ENCODE results near the gene TMEM163.

The TMEM163 gene

GRCh38 chr2:134455426-134455825, 263.4 kb downstream of the TMEM163 start:
- H3K4me3 ChIP-seq (ENCODE audit: low read depth, low read length): no peak overlapping the region
- no peak for TF ChIP-seq CTCF (IDR thresholded peaks at IDR 0.05; ENCODE audit: insufficient read depth, low read depth, low read length, missing control alignments)
- DNase-seq (ENCODE audit: low read depth): no peak

DNA sequence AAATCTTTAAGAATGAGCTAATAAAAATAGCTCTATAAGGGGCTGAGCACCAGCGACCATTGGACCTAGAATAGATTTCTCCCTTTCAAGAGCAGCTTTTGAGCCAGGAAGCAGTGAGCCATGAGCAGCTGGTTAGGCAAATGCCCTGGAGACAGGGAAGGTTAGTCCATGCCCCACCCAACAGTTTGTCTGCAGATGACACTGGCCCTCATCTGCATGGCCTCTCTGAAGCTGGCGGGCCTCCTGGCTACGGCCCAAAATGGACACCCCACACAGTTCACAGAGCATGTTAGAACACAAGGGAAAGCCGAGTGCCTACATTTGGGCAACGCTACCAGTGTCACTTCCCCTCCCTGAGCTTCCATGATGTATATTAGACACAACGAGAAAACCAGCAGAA, 263.9 kb downstream of the TMEM163 start:
- DNase-seq (ENCODE audit: low read depth): no peak
- no peak overlapping the region for H3K4me3 ChIP-seq (ENCODE audit: low read depth, low read length)
- TF ChIP-seq CTCF (IDR thresholded peaks at IDR 0.05; ENCODE audit: insufficient read depth, low read depth, low read length, missing control alignments): no peak

- H3K4me3 ChIP-seq (ENCODE audit: low read depth, low read length): no peak overlapping the region
- no peak for DNase-seq (ENCODE audit: low read depth)
- no peak for TF ChIP-seq CTCF (IDR thresholded peaks at IDR 0.05; ENCODE audit: insufficient read depth, low read depth, low read length, missing control alignments)
Observed at GRCh38 chr2:134454426-134454825, 264.4 kb downstream of the TMEM163 start.

GRCh38 chr2:134453973-134454372, 264.8 kb downstream of the TMEM163 start:
- H3K4me3 ChIP-seq (ENCODE audit: low read depth, low read length): no peak overlapping the region
- TF ChIP-seq CTCF (IDR thresholded peaks at IDR 0.05; ENCODE audit: insufficient read depth, low read depth, low read length, missing control alignments): no peak
- no peak for DNase-seq (ENCODE audit: low read depth)

GRCh38 chr2:134453476-134453875, 265.3 kb downstream of the TMEM163 start:
- no peak for DNase-seq (ENCODE audit: low read depth)
- no peak for TF ChIP-seq CTCF (IDR thresholded peaks at IDR 0.05; ENCODE audit: insufficient read depth, low read depth, low read length, missing control alignments)
- no peak overlapping the region for H3K4me3 ChIP-seq (ENCODE audit: low read depth, low read length)

DNA sequence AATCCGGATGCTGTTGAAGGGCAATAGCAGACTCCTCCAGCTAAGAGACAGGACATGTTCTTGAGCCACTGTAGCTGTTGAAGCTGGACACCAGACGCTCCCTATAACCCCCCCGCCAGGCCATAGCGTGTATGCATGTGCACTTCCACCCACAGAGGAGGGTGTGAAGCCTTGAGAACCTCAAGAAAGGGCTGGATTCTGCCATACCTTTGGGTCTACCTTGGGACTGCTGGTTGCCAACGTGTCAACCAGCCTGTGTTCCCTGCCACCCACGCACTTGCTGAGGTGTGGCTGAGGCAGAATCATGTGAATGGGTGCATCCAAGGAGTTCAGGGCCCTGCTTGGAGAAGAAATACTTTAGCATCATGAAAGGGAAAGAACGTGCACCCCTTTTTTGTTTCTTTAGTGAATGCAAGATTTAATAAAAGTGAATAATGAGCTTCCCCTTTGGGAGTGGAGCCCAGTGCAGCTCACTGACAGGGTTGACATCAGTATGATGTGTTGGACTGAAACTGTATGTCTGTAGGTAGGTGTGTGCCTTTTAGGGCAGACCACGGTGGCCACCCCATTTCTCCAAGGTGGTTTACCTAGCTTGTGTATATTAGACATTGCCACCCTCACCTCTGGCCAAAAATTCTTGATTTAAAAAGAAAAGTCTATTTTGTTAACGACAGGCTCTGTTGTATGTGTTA, 266.6 kb downstream of the TMEM163 start:
- no peak for TF ChIP-seq CTCF (IDR thresholded peaks at IDR 0.05; ENCODE audit: insufficient read depth, low read depth, low read length, missing control alignments)
- no peak for DNase-seq (ENCODE audit: low read depth)

DNA sequence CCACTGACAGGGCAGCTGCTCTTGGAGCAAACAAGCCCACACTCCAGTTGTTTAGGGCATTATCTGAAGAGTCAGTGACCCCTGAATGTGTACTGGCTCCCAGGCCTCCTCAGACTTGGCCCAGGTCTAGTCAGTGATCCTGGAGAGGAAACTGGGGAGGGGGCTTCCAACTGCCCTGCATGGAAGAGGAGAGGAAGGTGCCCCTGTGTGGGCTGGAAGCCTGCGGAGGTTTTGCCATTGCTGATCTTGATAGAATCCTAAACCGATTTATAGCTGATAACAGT, 267.5 kb downstream of the TMEM163 start:
- no peak for DNase-seq (ENCODE audit: low read depth)
- H3K4me3 ChIP-seq (ENCODE audit: low read depth, low read length): no peak overlapping the region
- no peak for TF ChIP-seq CTCF (IDR thresholded peaks at IDR 0.05; ENCODE audit: insufficient read depth, low read depth, low read length, missing control alignments)

More for the DNA sequence above, 266.6 kb downstream of the TMEM163 start:
- no peak overlapping the region for H3K4me3 ChIP-seq (ENCODE audit: low read depth, low read length)
